Measurements from ENCODE around the gene FTMT.

FTMT gene

DNA sequence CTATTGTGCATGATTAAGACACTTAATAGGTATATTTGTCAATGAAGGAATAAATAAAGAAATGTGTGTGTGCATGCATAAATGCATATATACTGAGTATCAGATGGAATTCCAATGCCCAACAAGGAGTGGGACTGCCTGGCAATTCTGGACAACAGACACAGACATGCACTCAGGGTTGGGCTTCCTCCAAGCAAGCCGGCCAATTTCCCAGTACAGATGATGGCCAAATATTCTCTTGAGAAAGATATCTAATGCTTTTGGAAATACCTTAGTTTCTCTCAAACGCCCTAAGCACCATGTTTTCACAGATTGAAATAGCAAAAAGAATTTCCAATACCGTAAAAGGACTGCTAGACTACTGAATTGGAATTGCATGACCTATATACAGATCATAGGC lies 11.1 kb downstream of the FTMT start:
- Histone ChIP-seq H3K36me3 (ENCODE audit: control insufficient read depth in 1 of 2, insufficient read depth in 2 of 2, low read length in 2 of 2) (no peaks in the 10 kb centered on the region), H3K4me1 (ENCODE audit: control insufficient read depth in 1 of 2, insufficient read depth in 2 of 2, low read length in 2 of 2) (no peaks in the 10 kb centered on the region), H3K27ac (ENCODE audit: low read depth, low read length) (no peak overlapping the region), H3K4me3 (ENCODE audit: low read depth in 1 of 2, low read length in 2 of 2) (no peak overlapping the region), H3K9ac (ENCODE audit: low read depth in 1 of 2, low read length in 2 of 2) (no peak overlapping the region), H3K9me3 (ENCODE audit: control insufficient read depth in 1 of 2, low read length in 2 of 2) (no peaks in the 10 kb centered on the region), H3K27me3 (ENCODE audit: control insufficient read depth in 1 of 2, insufficient read depth in 2 of 2, low read length in 2 of 2) (no peaks in the 10 kb centered on the region)

DNA sequence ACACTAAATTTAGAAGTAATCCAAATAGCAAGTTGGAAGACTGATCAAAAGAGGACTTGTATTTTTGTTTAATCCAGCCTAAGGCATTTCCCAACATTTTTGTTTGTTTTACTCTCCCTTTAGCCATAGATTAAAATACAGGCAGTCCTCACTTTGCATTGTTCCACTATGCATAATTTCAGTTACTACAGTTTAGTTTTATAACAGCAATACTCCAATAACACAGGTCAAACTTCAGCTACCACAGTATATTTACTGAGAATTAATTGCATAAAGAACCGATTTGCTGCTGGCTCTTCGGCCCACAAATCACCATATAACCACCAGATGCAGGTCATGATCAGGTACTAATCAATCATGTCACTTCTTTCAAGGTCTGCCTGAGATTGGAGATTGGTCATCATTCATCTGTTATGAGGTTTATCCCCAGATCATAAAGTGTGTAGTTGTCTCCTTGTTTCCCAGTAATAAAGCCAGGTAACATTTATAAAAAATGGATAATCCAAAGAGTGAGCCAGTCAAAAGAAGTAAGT lies 12.1 kb downstream of the FTMT start:
- H3K4me3 ChIP-seq (ENCODE audit: low read depth in 1 of 2, low read length in 2 of 2), result no peak overlapping the region
- no peaks in the 10 kb centered on the region for H3K36me3 ChIP-seq (ENCODE audit: control insufficient read depth in 1 of 2, insufficient read depth in 2 of 2, low read length in 2 of 2)
- H3K27me3 ChIP-seq (ENCODE audit: control insufficient read depth in 1 of 2, insufficient read depth in 2 of 2, low read length in 2 of 2), result no peaks in the 10 kb centered on the region
- H3K9me3 ChIP-seq (ENCODE audit: control insufficient read depth in 1 of 2, low read length in 2 of 2), result no peaks in the 10 kb centered on the region
- no peaks in the 10 kb centered on the region for H3K4me1 ChIP-seq (ENCODE audit: control insufficient read depth in 1 of 2, insufficient read depth in 2 of 2, low read length in 2 of 2)
- H3K9ac ChIP-seq (ENCODE audit: low read depth in 1 of 2, low read length in 2 of 2), result no peak overlapping the region
- H3K27ac ChIP-seq (ENCODE audit: low read depth, low read length), result no peak overlapping the region

DNA sequence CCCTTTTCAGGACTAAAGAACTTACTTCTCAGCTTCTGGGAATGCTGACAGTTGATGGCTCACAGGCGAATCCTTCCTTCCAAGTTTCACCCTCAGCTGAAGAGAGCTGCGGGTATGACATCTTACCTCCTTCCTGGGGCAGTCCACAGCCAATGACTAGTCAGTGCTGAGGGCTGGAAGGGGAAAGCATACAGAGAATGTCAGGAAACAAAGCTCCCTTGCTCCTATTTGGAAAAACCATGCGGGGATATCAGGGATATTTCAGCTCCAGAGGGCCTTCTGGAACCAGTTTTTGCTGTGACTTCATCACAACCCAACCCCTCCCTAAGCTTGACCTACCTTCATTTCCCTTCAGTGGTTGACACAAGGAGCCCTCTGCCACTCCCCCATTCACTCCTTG lies 15.7 kb downstream of the FTMT start:
- Histone ChIP-seq H3K27ac (ENCODE audit: low read depth, low read length) (no peak overlapping the region), H3K4me1 (ENCODE audit: control insufficient read depth in 1 of 2, insufficient read depth in 2 of 2, low read length in 2 of 2) (no peaks in the 10 kb centered on the region), H3K36me3 (ENCODE audit: control insufficient read depth in 1 of 2, insufficient read depth in 2 of 2, low read length in 2 of 2) (no peaks in the 10 kb centered on the region), H3K9ac (ENCODE audit: low read depth in 1 of 2, low read length in 2 of 2) (no peak overlapping the region), H3K27me3 (ENCODE audit: control insufficient read depth in 1 of 2, insufficient read depth in 2 of 2, low read length in 2 of 2) (no peaks in the 10 kb centered on the region), H3K4me3 (ENCODE audit: low read depth in 1 of 2, low read length in 2 of 2) (no peak overlapping the region), H3K9me3 (ENCODE audit: control insufficient read depth in 1 of 2, low read length in 2 of 2) (no peaks in the 10 kb centered on the region)

DNA sequence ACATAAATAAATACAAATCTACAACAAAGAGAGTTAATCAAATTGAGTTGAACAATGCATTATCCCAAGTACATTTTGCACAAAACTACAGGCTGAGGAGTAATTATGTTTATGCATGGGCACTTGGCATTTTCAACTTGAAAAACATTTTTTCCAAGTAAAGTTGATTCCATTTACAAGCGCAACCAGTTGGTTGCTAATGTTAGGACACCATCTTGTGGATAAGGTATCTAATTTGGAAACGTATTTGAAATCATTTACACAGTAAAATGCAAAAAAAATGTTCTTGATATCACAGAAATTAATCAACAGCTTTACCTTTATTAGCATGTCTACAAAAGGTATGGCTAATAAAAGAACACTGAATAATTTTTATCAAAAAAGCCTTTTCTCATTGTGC lies 18.8 kb downstream of the FTMT start:
- Histone ChIP-seq H3K27me3 (ENCODE audit: control insufficient read depth in 1 of 2, insufficient read depth in 2 of 2, low read length in 2 of 2) (no peaks in the 10 kb centered on the region), H3K9me3 (ENCODE audit: control insufficient read depth in 1 of 2, low read length in 2 of 2) (no peaks in the 10 kb centered on the region), H3K27ac (ENCODE audit: low read depth, low read length) (no peak overlapping the region), H3K4me1 (ENCODE audit: control insufficient read depth in 1 of 2, insufficient read depth in 2 of 2, low read length in 2 of 2) (no peaks in the 10 kb centered on the region), H3K4me3 (ENCODE audit: low read depth in 1 of 2, low read length in 2 of 2) (no peak overlapping the region), H3K36me3 (ENCODE audit: control insufficient read depth in 1 of 2, insufficient read depth in 2 of 2, low read length in 2 of 2) (no peaks in the 10 kb centered on the region), H3K9ac (ENCODE audit: low read depth in 1 of 2, low read length in 2 of 2) (no peak overlapping the region)

DNA sequence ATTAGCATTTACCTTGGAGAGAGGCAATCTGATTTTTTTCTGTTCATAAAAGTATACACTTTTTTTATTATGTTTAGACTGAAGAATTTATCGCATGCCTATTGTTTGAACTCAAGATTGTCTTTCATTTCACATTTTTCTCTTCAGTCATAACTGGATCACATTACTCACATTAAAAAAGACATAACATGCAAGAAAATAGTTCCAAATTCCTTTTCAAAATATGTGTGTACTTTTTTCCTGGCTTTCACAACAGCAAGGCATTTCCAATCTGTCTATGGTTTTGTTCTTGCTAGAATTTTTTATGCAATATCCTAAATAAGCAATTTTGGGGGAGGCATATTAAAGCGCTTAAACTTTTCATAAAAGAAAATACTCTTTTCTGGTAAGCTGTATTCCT lies 21.2 kb downstream of the FTMT start:
- H3K27me3 ChIP-seq (ENCODE audit: control insufficient read depth in 1 of 2, insufficient read depth in 2 of 2, low read length in 2 of 2), result no peaks in the 10 kb centered on the region
- no peaks in the 10 kb centered on the region for H3K9me3 ChIP-seq (ENCODE audit: control insufficient read depth in 1 of 2, low read length in 2 of 2)
- no peak overlapping the region for H3K9ac ChIP-seq (ENCODE audit: low read depth in 1 of 2, low read length in 2 of 2)
- no peak overlapping the region for H3K27ac ChIP-seq (ENCODE audit: low read depth, low read length)
- no peaks in the 10 kb centered on the region for H3K4me1 ChIP-seq (ENCODE audit: control insufficient read depth in 1 of 2, insufficient read depth in 2 of 2, low read length in 2 of 2)
- H3K4me3 ChIP-seq (ENCODE audit: low read depth in 1 of 2, low read length in 2 of 2), result no peak overlapping the region
- no peaks in the 10 kb centered on the region for H3K36me3 ChIP-seq (ENCODE audit: control insufficient read depth in 1 of 2, insufficient read depth in 2 of 2, low read length in 2 of 2)

DNA sequence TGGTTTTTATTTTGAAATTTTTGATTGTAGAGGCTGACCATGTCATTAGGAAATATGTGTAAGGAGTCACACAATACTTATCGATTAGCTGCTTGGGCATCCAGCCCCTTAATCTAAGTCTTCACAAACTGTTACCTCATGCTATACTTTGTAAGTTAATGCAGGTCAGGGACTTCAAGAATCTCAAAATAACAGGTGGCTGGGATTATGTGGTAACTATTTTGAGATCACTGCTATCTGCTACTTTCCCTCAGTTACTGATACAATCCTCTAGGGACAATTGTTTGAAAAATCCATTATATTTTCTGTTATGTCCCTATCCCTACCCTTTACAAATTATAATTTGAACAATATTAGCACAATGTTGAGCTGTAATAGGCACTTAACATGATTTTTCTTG lies 21.7 kb downstream of the FTMT start:
- no peaks in the 10 kb centered on the region for H3K27me3 ChIP-seq (ENCODE audit: control insufficient read depth in 1 of 2, insufficient read depth in 2 of 2, low read length in 2 of 2)
- no peaks in the 10 kb centered on the region for H3K4me1 ChIP-seq (ENCODE audit: control insufficient read depth in 1 of 2, insufficient read depth in 2 of 2, low read length in 2 of 2)
- no peaks in the 10 kb centered on the region for H3K9me3 ChIP-seq (ENCODE audit: control insufficient read depth in 1 of 2, low read length in 2 of 2)
- H3K27ac ChIP-seq (ENCODE audit: low read depth, low read length), result no peak overlapping the region
- H3K9ac ChIP-seq (ENCODE audit: low read depth in 1 of 2, low read length in 2 of 2), result no peak overlapping the region
- no peak overlapping the region for H3K4me3 ChIP-seq (ENCODE audit: low read depth in 1 of 2, low read length in 2 of 2)
- H3K36me3 ChIP-seq (ENCODE audit: control insufficient read depth in 1 of 2, insufficient read depth in 2 of 2, low read length in 2 of 2), result no peaks in the 10 kb centered on the region

DNA sequence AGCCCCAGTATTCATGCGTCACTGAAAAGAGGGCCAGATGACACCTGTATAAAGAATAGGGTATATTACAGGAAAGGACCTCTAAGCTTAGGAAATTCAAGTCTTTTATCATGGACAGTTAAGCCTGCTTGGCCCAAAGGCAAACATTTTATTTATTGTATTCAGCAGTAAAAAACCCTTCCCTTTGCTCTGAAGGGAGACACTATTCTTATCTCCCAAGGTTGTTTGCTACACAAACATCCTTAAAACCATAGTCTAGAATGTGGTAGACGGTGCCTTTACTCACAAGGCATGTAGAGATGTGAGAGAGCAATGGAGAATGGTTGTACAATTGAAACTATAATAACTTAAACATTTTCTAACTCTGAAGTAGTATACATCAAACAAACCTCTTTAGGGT lies 33.9 kb downstream of the FTMT start:
- no peak overlapping the region for H3K27ac ChIP-seq (ENCODE audit: low read depth, low read length)
- no peaks in the 10 kb centered on the region for H3K9me3 ChIP-seq (ENCODE audit: control insufficient read depth in 1 of 2, low read length in 2 of 2)
- no peaks in the 10 kb centered on the region for H3K4me1 ChIP-seq (ENCODE audit: control insufficient read depth in 1 of 2, insufficient read depth in 2 of 2, low read length in 2 of 2)
- H3K4me3 ChIP-seq (ENCODE audit: low read depth in 1 of 2, low read length in 2 of 2), result no peak overlapping the region
- H3K27me3 ChIP-seq (ENCODE audit: control insufficient read depth in 1 of 2, insufficient read depth in 2 of 2, low read length in 2 of 2), result no peaks in the 10 kb centered on the region
- no peak overlapping the region for H3K9ac ChIP-seq (ENCODE audit: low read depth in 1 of 2, low read length in 2 of 2)
- no peaks in the 10 kb centered on the region for H3K36me3 ChIP-seq (ENCODE audit: control insufficient read depth in 1 of 2, insufficient read depth in 2 of 2, low read length in 2 of 2)

DNA sequence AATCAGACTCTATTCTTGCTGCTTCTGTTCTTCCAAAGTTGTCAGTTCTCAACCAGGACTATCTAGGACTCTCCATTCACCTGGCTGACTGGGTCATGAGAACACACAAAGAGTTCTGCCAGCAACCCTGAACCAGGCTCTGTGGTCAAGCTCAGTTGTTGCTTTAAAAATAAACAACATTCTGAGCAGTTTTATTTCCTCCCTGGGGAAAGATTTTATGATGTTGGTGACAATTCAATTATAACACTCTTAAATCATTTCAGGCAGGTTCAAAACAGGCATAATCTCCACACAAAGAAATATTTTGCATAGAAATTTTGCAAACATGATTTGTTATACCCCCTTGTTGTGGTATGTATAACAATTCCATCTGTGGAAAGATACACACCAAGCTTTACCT lies 36.0 kb downstream of the FTMT start:
- Histone ChIP-seq H3K36me3 (ENCODE audit: control insufficient read depth in 1 of 2, insufficient read depth in 2 of 2, low read length in 2 of 2) (no peaks in the 10 kb centered on the region), H3K4me3 (ENCODE audit: low read depth in 1 of 2, low read length in 2 of 2) (no peak overlapping the region), H3K9ac (ENCODE audit: low read depth in 1 of 2, low read length in 2 of 2) (no peak overlapping the region), H3K27ac (ENCODE audit: low read depth, low read length) (no peak overlapping the region), H3K4me1 (ENCODE audit: control insufficient read depth in 1 of 2, insufficient read depth in 2 of 2, low read length in 2 of 2) (no peaks in the 10 kb centered on the region), H3K9me3 (ENCODE audit: control insufficient read depth in 1 of 2, low read length in 2 of 2) (no peaks in the 10 kb centered on the region), H3K27me3 (ENCODE audit: control insufficient read depth in 1 of 2, insufficient read depth in 2 of 2, low read length in 2 of 2) (no peaks in the 10 kb centered on the region)

DNA sequence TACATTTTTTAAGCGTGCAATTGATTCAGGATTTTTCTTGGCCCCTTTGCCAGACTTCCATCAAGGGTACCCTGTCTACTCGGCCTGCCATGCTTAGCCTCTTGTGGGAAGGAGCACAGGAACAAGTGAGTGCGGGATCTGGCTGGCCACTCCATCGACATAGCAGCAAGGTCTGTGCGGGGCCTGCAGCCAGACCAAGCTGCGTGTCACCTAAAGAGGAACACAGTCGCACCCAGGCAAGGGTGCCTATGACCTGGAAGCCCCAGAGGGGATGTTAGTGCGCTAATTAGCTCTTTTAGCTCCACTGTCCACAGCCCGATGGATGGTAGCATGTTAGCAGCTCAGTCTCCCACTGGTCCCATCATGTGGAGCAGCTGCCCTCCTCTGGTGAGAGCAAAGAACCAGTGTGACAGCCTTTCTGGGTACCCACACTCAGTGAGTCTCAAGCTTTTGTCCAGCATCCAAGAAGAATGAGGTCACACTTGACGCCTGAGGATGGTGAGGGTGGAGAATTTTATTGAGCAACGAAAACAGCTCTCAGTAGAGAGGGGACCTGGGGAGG lies 38.7 kb downstream of the FTMT start:
- Histone ChIP-seq H3K27me3 (ENCODE audit: control insufficient read depth in 1 of 2, insufficient read depth in 2 of 2, low read length in 2 of 2) (no peaks in the 10 kb centered on the region), H3K36me3 (ENCODE audit: control insufficient read depth in 1 of 2, insufficient read depth in 2 of 2, low read length in 2 of 2) (no peaks in the 10 kb centered on the region), H3K9me3 (ENCODE audit: control insufficient read depth in 1 of 2, low read length in 2 of 2) (no peaks in the 10 kb centered on the region), H3K27ac (ENCODE audit: low read depth, low read length) (no peak overlapping the region), H3K9ac (ENCODE audit: low read depth in 1 of 2, low read length in 2 of 2) (no peak overlapping the region), H3K4me3 (ENCODE audit: low read depth in 1 of 2, low read length in 2 of 2) (no peak overlapping the region), H3K4me1 (ENCODE audit: control insufficient read depth in 1 of 2, insufficient read depth in 2 of 2, low read length in 2 of 2) (no peaks in the 10 kb centered on the region)

DNA sequence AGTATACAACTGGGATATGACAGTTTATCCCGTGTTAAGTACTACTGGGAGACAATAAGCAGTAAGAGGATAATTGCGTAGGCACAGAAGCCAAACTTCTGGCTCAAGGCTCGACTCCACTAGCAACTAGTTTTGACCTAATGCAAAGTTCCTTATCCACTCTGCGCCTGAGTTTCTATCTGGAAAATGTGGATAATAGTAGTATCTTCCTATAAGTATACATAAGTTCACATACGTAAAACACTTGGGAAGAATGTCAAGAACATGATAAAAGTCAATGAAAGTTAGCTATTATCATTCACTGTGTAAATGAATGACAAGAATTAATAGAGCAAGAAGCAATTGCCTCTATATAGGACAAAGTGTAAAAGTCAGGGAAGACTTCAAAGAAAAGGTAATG lies 45.7 kb downstream of the FTMT start:
- no peaks in the 10 kb centered on the region for H3K36me3 ChIP-seq (ENCODE audit: control insufficient read depth in 1 of 2, insufficient read depth in 2 of 2, low read length in 2 of 2)
- no peak overlapping the region for H3K27ac ChIP-seq (ENCODE audit: low read depth, low read length)
- no peak overlapping the region for H3K4me3 ChIP-seq (ENCODE audit: low read depth in 1 of 2, low read length in 2 of 2)
- H3K27me3 ChIP-seq (ENCODE audit: control insufficient read depth in 1 of 2, insufficient read depth in 2 of 2, low read length in 2 of 2), result no peaks in the 10 kb centered on the region
- H3K4me1 ChIP-seq (ENCODE audit: control insufficient read depth in 1 of 2, insufficient read depth in 2 of 2, low read length in 2 of 2), result no peaks in the 10 kb centered on the region
- no peaks in the 10 kb centered on the region for H3K9me3 ChIP-seq (ENCODE audit: control insufficient read depth in 1 of 2, low read length in 2 of 2)
- no peak overlapping the region for H3K9ac ChIP-seq (ENCODE audit: low read depth in 1 of 2, low read length in 2 of 2)

DNA sequence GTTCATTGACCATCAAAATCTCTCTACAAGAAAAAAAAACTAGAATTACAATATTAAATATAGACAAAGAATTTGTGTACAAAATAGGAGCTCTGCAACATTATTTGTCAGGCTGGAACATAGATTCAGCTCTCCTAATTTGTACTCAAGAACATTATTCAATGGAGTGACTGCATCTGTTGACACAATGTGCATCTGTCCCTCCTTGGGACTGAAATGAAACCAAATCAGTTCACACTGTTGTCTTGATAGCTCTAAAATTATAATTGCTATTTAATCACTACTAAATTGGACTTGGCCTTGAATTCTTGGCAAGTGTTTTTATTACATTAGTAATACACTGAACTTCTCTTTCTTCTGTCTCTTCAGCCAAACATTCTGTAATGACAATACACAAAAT lies 47.7 kb downstream of the FTMT start:
- Histone ChIP-seq H3K4me3 (ENCODE audit: low read depth in 1 of 2, low read length in 2 of 2) (no peak overlapping the region), H3K4me1 (ENCODE audit: control insufficient read depth in 1 of 2, insufficient read depth in 2 of 2, low read length in 2 of 2) (no peaks in the 10 kb centered on the region), H3K36me3 (ENCODE audit: control insufficient read depth in 1 of 2, insufficient read depth in 2 of 2, low read length in 2 of 2) (no peaks in the 10 kb centered on the region), H3K27ac (ENCODE audit: low read depth, low read length) (no peak overlapping the region), H3K9me3 (ENCODE audit: control insufficient read depth in 1 of 2, low read length in 2 of 2) (no peaks in the 10 kb centered on the region), H3K27me3 (ENCODE audit: control insufficient read depth in 1 of 2, insufficient read depth in 2 of 2, low read length in 2 of 2) (no peaks in the 10 kb centered on the region), H3K9ac (ENCODE audit: low read depth in 1 of 2, low read length in 2 of 2) (no peak overlapping the region)

Data from duodenal mucosa (tissue), 2 donors.